GM19397 (cell line): ENCODE measurements around the gene PDSS1.

Experiments
- ATAC-seq: cut with Tn5 transposase; IDR thresholded peaks from one replicate; pipeline ENCODE4 v1.9.1; 2021; ENCODE audit warnings: mild to moderate bottlenecking, moderate library complexity; ENCODE audit not compliant: unreplicated experiment

Gene PDSS1

GRCh38 chr10:26792758-26793495 is 95.4 kb downstream of the PDSS1 start:
- no peak for ATAC-seq
